Embryonic facial prominence (tissue), 1 donor: ENCODE data around the gene H19.

Experiments
- DNase-seq: peaks from one replicate; pipeline ENCODE4 v3.0.0-alpha.2; 2016; ENCODE audit errors: extremely low spot score

The H19 gene

DNA sequence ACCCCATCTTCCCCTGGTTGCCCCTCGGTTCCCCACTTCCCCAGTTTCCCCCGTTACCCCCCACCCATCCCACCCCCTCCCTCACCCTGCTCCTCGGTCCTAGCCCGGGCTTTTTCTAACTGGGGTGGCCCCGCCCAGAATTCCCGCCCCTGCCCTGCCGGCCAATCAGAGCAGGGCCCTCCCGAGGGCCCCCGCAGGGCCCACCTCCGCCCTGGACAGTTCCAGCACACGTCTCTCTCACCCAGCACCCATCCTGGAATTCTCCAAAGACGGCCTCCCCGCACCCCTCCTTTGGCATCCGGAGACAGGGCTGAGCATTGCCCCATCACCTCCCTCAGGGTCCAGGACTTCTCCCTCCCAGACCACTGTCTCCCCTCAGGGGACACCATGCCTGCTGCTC lies at the start of gene H19:
TSS of gene H19 (minus strand) at position 88 of the 400 bp plus-strand sequence.
- DNase-seq = no peak

DNA sequence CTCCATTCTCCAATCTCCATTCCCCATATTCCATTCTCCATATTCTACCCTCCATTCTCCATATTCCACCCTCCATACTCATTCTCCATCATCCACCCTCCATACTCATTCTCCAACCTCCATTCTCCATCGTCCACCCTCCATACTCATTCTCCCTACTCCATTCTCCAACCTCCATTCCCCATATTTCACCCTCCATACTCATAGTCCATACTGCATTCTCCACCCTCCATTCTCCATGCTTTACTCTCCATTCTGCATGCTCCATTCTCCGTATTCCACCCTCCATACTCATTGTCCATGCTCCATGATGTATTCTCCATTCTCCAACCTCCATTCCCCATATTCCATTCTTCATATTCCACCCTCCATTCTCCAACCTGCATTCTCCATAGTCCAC lies 44.3 kb upstream of the H19 start:
- DNase-seq = no peak

DNA sequence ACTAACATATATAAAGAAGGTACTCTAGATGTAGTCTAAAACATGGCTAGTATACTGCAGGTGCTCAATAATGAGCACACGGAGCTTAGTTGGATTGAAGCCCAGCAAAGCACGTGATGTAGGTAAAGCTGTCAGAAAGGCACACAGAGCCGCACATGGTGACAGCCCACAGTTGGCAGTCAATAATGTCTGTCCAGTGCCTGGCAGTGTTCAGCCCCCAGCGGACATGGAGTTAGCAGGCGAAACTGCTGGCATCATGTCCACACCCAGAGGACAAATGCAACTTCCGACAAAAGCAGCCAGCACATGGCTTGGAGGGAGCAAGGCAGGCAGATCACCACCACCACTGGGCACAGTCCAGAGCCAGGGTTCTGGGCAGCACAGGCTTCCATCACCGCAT lies 43.5 kb upstream of the H19 start:
- DNase-seq = no peak

- no peak for DNase-seq
Measured at GRCh38 chr11:2039198-2039759, 41.6 kb upstream of the H19 start.

DNA sequence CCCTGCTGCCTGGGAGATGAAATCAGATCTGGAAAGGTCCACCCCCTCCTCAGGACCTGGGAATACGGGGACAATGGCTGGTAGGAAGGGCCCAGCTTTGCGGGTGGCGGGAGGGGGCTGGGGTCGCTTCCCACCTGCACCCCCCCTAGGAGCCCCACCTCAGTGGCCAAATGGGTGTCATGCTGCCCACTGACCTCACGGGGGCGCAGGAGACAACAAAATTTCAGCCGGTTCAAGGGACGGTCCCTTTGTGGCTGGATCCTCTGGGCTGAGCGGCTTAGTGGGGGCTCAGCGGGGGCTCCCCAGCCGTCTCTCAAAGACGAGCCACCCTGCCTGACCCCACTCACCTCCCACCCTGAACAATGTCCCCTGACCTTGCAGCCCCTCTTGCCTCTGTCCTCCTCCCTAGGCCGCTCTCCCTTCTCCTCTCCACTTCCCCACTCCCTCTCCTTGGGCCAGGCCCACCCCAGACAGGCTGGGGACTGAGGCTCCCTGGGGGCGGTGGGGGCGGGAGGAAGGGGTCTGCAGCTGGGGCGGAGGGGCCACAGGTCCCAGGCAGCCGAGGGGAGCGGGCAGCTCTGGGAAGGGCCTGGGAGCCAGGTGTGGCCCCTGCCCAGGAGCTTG lies 39.3 kb upstream of the H19 start:
- no peak for DNase-seq

DNA sequence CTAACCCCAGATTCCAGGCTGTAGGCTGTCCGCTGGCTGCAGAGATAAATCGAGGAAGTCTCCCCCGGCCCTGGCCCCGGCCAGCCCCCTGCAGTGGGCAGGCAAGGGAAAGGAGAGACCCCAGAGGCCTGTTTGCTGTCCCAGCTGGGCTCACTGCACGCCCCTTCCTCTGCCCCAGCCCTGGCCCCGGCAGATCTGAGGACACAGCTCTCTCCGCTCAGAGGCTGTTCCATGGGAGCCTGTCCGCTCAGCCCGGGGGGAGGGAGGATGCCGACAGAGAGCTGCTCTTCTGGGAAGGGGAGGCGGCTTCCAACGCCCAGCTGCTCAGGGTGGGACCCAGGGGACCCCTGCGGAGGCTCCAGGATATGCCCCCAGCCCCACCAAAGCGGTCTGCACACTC lies 37.7 kb upstream of the H19 start:
- DNase-seq = no peak

- no peak for DNase-seq
Measured at GRCh38 chr11:2031058-2031457, 33.4 kb upstream of the H19 start.

DNA sequence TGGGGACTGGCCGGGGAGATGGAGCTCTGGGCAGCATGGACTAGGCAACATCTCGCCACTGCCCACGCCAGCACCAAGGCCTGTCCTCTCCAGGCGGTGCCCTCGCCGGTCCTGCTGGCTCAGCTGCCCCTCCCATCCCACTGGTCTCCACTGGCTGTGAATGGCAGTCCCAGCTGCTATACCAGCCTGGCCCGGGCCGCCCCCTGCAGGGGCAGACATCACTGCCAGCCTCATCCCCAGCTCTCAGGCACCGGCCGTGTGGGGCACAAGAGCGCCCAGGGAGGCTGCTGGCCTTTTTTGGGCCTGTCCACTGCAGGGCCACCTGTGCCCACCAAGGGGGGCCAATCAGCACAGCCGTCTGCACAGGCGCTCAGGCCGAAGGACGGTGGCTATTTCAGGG lies 30.1 kb upstream of the H19 start:
- DNase-seq = no peak

GRCh38 chr11:2015025-2015424 lies 17.4 kb upstream of the H19 start:
- DNase-seq = no peak

- DNase-seq = no peak
Measured at GRCh38 chr11:2012440-2012839, 14.8 kb upstream of the H19 start.

- DNase-seq = no peak
Measured at GRCh38 chr11:2004466-2004865, 6.8 kb upstream of the H19 start.

GRCh38 chr11:2002807-2003206 lies 5.2 kb upstream of the H19 start:
- no peak for DNase-seq

- DNase-seq = no peak
Measured at GRCh38 chr11:2002042-2002776, 4.6 kb upstream of the H19 start.

DNA sequence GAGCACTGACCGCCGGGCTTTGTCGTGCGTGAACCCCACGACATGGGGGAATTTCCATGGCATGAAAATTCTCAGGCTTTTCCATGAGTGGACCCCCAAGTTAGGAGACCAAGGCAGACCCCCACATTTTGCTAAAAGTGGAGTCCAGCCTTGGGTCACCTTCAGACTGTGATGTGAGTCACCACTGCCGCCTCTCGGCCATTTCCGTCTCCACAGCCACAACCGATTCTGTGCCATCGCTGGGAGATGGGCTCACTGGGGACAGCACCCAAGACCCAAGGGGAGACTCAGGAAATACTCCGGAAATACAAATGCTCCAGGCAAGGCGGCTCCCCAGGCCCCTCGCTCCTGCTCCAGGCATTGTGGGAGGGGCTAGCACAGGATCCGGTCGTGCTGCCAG lies 1.2 kb upstream of the H19 start:
- DNase-seq = no peak

GRCh38 chr11:1998290-1998689 lies 648 bp upstream of the H19 start:
- no peak for DNase-seq

DNA sequence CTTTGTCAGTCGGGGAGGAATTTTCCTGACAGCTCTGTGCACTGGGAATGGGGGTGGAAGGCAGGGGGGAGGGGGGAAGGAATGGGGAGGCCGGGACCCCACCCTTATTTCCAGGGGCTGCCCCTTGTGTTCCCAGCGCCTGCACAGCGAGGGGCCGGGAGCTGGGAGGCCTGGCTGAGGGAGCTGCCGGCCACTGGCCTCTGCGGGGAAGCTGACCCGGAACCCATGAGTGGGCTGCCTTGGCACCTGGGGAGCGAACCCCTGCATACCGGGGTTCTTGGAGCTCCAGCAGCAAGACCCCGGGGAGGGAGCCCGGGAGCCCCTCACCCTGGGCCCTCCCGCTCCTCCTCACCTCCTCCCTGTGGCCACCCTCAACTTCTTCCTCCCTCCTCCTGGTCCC lies 3.5 kb downstream of the H19 start:
- no peak for DNase-seq

DNA sequence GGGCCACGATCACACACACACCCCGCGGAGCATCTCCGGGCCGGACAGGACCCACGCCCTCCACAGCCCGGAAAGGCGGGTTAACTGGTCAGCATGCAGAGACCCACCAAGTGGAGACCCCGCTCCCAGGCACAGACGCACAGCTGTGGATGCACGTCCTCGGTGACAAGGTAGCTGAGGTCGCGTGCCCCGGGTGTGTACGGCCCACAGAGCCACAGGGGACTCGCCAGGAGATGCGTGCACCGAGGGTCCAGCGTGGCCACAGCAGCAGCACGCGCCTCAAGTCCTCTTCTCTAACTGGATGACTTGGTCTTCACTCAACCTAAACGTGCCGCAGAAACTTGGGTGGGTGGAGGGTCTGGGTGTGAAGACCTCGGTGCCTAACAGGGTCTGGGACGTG lies 5.5 kb downstream of the H19 start:
- no peak for DNase-seq

DNA sequence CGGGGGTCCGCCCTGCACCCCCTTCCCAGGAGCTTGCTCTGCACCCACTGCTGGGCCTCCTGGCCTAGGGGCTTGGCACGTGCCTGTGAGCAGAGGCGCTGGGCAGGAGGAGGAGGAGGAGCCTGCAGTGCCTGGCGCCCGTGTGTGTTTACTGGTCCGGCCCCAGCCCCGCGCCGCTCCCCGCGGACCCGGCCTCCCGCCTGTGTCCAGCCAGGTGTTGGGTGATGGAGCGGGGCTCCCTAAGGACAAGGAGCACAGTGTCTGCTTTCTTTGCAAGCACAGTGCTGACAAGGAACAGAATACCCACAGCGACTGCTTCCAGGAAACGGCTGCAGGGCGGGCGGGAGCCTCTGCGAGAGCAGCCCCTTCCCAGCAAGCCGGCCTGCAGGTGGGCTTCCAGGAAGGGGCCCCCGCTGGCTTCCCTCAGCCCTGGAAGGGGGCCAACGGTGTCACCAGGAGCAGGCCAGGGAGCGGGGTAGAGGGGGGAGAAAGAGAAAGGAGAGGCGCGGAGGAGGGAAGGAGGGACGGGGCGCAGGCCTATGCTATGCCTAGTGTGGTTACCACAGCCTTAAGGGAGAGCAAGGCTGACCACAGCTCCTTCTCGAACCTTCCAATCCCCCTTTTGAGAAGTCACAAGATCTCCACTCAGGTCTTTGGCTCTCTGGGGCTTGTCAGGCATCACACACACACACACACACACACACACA lies 6.6 kb downstream of the H19 start:
- no peak for DNase-seq

DNA sequence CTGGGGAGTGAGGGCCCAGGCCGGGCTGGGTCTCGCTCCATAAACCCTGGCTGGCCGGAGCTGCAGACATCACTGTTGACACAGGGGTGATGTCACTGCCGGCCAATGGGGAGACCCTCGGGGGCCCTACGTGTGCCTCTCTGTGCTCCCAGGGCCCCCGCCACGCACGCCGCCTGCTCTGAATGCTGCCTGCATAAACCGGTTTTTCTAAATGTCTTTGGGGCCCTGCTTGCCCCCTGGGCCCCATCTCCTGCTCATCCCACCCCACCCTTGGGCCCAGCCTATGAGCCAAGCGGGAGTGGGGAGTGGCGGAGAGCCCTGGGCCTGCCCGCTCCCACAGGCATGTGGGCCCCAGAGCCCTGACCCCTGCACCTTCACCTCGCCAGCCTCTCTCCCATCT lies 7.7 kb downstream of the H19 start:
- DNase-seq = no peak

DNA sequence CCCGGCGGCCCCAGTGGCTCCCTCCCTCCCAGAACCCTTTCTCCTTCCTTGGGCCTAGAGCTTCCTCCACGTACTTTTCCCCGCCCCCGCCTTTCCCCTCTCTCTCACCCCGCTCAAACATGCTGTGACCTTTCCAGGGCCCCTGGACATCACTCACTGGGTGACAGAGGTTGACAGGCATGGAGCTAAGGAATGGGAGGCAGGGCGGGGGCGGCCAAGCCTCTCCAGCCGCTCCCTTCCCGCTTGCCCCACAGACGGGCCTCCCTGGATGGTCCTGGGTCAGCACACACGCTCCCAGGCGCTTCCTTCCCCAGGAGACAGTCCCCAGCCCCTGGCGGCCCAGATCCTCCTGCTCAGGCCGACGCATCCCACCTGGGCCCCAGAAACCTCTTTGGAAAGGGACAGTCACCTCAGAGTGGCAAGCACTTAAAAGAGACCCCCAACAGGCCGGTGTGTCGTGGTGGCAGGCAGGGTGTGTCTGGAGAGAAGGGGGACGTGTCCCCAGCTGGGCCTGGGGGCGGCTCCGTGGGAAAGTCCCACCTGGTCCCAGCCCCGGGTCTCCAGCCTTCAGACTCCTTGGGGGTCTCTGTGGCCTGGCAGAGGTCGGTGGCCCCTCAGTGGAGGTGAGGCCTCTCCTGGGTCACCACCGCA lies 8.8 kb downstream of the H19 start:
- no peak for DNase-seq

GRCh38 chr11:1988174-1988573 lies 9.5 kb downstream of the H19 start:
- DNase-seq = no peak

- no peak for DNase-seq
Measured at GRCh38 chr11:1987024-1987423, 10.6 kb downstream of the H19 start.
